Globus pallidus (tissue), 1 donor: ENCODE measurements around the gene ZGLP1.
"Not testable (repeated sequence)": the region's sequence is repeated elsewhere in the genome, so short reads cannot be mapped to it uniquely, and the experiment has no call there.

ENCODE experiments used
- DNase-seq: peaks from one replicate; pipeline ENCODE4 v3.0.0-alpha.2; 2015; ENCODE audit warnings: low spot score

Gene ZGLP1

GRCh38 chr19:10293637-10294367 lies 15.8 kb downstream of the ZGLP1 start:
- no peak for DNase-seq

- DNase-seq, result no peak
Measured at GRCh38 chr19:10292789-10293636, 16.6 kb downstream of the ZGLP1 start.

DNA sequence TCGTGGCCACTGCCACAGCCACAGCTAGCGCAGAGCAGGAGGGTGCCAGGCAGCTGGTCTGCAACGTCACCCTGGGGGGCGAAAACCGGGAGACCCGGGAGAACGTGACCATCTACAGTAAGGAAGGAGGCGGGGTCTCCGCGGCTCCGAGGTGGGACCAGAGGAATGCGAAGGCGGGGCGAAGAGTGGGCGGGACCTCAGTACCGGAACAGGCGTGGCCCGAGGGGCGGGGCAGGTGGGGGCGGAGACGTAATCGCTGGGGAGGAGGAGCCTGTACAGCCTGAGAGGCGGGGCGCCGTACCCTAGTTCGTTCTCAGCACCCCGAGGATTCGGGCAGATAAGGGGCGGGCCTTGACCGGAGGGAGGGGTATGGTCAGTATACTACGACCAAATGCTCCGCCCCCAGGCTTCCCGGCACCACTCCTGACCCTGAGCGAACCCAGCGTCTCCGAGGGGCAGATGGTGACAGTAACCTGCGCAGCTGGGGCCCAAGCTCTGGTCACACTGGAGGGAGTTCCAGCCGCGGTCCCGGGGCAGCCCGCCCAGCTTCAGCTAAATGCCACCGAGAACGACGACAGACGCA lies 17.3 kb downstream of the ZGLP1 start:
- no peak for DNase-seq

- DNase-seq, result no peak
Measured at GRCh38 chr19:10291554-10292205, 17.9 kb downstream of the ZGLP1 start.

DNA sequence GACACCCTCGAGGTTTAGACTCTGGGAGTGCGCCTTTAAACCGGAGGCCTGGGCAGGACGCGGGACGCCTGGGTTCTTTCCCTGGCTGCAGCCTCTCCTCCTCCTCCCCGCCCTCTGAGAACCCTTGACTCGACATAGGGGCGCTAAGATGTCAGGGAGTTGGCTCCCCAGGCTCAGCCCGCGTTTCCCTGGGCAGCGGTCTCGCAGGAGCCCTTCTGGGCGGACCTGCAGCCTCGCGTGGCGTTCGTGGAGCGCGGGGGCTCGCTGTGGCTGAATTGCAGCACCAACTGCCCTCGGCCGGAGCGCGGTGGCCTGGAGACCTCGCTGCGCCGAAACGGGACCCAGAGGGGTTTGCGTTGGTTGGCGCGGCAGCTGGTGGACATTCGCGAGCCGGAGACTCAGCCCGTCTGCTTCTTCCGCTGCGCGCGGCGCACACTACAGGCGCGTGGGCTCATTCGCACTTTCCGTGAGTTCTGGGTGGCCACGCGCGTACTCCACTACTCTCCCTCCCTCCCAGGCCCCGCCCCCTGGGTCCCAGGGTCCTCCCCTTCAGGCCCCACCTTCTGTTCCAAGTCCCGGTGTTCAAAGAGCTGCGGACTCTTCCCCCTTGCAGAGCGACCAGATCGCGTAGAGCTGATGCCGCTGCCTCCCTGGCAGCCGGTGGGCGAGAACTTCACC lies 18.6 kb downstream of the ZGLP1 start:
- no peak for DNase-seq

DNA sequence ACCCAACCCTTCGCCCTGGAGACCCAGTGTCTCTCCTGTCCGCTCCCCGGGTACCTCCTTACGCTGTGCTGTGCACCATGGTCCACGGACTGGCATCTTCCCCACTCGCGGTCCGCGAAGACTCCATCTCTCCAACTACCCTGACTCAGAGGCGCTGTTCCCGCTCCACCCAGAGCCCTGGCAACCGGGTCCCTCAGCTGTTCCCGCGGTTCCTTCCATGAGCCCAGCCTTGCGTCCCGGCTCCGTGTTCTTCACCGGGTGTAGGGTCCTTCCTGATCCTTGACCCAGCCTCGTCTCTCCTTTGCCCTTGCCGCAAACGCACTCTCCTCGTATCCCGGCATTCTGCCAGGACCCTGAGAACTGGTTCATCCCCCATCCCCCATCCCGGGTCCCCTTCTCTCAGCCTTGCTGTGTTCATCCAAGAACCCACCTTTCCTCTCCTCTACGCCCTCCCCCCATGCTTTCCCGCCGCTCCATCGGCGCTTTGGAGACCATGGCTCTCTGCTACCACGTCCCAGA lies 19.2 kb downstream of the ZGLP1 start:
- DNase-seq, result no peak

GRCh38 chr19:10289836-10290356 lies 19.7 kb downstream of the ZGLP1 start, which contains the start of gene ICAM5:
Gene ICAM5, plus strand, starts transcription at chr19:10289952. Its CDS starts 92 bp downstream, at chr19:10290044.
- DNase-seq, result no peak

DNA sequence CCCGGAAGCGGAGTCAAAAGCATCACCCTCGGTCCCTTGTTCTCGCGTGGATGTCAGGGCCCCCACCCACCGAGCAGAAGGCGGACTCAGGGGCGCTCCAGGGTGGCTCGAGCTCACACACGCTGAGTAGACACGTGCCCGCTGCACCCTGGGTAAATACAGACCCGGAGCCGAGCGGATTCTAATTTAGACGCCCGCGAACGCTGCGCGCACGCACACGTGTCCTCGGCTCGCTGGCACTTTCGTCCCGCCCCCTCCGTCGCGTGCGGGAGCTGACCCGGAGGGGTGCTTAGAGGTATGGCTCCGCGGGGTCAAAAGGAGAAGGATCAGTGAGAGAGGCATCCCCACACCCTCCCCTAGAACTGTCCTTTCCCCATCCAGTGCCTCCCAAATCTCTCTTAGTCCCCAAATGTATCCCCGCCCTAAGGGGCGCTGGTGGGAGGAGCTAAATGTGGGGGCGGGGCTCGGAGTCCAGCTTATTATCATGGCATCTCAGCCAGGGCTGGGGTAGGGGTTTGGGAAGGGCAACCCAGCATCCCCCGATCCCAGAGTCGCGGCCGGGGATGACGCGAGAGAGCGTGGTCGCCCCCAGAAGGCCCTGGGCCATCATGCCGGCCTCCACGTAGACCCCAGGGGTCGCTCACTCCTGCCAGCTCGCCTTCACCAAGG lies 20.3 kb downstream of the ZGLP1 start:
- DNase-seq, result no peak

GRCh38 chr19:10288662-10289166 lies 20.9 kb downstream of the ZGLP1 start:
- DNase-seq, result no peak

DNA sequence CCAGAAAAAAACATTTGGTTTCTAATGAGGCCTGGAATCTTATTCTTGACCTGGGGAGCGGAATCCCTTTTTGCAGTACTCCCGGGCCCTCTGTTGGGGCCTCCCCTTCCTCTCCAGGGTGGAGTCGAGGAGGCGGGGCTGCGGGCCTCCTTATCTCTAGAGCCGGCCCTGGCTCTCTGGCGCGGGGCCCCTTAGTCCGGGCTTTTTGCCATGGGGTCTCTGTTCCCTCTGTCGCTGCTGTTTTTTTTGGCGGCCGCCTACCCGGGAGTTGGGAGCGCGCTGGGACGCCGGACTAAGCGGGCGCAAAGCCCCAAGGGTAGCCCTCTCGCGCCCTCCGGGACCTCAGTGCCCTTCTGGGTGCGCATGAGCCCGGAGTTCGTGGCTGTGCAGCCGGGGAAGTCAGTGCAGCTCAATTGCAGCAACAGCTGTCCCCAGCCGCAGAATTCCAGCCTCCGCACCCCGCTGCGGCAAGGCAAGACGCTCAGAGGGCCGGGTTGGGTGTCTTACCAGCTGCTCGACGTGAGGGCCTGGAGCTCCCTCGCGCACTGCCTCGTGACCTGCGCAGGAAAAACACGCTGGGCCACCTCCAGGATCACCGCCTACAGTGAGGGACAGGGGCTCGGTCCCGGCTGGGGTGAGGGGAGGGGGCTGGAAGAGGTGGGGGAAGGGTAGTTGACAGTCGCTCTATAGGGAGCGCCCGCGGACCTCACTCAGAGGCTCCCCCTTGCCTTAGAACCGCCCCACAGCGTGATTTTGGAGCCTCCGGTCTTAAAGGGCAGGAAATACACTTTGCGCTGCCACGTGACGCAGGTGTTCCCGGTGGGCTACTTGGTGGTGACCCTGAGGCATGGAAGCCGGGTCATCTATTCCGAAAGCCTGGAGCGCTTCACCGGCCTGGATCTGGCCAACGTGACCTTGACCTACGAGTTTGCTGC lies 22.5 kb downstream of the ZGLP1 start, which contains the start of gene ICAM4:
Gene ICAM4 (plus strand): TSS at position 153 of the 935 bp plus-strand sequence. CDS start 58 bp downstream, at position 211.
- no peak for DNase-seq

- DNase-seq, result no peak
Measured at GRCh38 chr19:10285393-10285792, 24.2 kb downstream of the ZGLP1 start.

GRCh38 chr19:10284960-10285278 lies 24.7 kb downstream of the ZGLP1 start:
- DNase-seq, result no peak

GRCh38 chr19:10284065-10284959 lies 25.3 kb downstream of the ZGLP1 start:
- no peak for DNase-seq

DNA sequence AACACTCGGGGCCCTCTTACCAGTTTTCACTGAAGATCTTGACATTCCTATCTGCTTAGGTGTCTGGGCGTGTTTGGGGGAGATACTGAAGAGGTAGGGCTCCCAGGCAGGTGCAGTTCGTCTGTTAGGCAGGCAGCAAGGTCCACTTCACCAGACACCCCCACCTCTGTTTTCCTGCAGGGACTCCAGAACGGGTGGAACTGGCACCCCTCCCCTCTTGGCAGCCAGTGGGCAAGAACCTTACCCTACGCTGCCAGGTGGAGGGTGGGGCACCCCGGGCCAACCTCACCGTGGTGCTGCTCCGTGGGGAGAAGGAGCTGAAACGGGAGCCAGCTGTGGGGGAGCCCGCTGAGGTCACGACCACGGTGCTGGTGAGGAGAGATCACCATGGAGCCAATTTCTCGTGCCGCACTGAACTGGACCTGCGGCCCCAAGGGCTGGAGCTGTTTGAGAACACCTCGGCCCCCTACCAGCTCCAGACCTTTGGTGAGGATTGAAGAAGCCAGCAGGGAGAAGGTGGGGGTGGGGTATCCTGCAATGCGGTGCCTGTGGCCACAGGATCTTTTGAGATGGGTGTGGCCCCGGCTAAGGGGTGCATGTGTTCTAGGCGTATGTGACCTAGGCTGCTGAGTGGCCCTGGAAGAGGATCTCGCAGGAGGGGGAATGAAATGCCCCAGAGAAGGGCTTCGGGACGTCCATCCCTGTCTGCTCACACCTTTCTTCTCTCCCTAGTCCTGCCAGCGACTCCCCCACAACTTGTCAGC lies 26.1 kb downstream of the ZGLP1 start:
- DNase-seq, result no peak

DNA sequence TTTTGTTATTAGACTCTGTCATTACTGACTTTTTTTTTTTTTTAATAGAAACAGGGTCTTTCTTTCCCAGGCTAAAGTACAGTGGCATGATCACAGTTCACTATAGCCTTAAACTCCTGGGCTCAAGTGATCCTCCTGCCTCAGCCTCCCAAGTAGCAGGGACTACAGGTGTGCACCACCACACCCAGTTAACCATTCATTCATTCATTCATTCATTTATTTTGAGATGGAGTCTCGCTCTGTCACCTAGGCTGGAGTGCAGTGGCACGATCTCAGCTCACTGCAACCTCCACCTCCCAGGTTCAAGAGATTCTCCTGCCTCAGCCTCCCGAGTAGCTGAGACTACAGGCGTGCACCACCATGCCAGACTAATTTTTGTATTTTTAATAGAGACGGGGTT lies 27.6 kb downstream of the ZGLP1 start:
- not testable (repeated sequence) for DNase-seq

DNA sequence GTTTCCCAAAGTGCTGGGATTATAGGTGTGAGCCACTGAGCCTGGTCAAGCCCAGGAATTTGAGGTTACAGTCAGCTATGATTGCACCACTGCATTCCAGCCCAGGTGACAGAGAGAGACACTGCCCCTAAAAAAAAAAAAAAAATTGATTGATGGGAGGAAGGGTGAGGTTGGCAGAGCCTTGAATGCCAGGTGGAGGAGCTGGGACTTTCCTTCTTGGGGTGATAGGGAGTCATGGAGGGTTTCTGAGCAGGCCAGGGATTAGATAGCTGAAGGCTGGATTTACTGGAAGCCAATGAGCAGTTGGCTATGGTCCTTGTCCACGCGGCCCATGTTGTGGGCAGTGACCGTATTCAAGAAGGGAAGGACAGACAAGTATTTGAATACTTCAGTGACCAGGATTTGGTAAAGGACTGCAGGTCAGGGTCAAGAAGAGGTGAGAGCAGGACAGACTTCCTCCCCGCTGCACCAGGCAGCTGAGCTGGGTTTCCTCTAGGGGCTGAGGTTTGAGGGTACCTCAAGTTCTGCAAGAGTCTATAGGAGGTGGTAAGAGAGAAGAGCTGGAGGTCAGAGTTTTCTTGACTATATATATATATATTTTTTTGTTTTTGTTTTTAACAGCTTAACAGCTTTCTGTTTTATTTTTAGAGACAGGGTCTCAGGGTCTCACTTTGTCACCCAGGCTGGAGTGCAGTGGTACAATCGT lies 29.7 kb downstream of the ZGLP1 start:
- no peak for DNase-seq

DNA sequence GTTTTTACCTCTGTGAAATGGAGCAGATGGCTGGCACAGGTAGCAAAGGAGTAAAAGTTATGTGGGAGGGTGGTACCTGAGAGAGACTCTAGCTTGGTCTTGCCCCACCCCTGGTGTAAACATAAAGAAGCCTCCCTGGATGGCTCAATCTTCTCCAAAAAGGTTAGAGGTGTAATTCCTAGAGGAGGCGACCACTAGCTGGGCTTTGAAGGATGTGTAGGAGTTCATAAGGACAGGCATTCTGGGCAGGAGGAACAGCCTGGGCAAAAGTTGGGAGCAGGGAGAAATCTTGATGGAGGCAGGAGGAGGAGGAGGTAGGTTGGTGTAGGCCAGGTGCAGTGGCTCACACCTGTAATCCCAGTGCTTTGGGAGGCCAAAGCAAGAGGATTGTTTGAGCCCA lies 30.7 kb downstream of the ZGLP1 start:
- no peak for DNase-seq
